NCI-H748 (cell line): ENCODE data around the gene ACTL7A.
"Not testable (repeated sequence)": the region's sequence is repeated elsewhere in the genome, so short reads cannot be mapped to it uniquely, and the experiment has no call there.

Experiments used
- DNase-seq: peaks from one replicate; lab custom pipeline; 2025; ENCODE audit not compliant: unreplicated experiment; lab: John Stamatoyannopoulos, UW

The ACTL7A gene

GRCh38 chr9:108861997-108862396 lies at the start of gene ACTL7A:
Gene ACTL7A (plus strand): TSS chr9:108862266. CDS start chr9:108862323, 57 bp downstream.
- no peak for DNase-seq

DNA sequence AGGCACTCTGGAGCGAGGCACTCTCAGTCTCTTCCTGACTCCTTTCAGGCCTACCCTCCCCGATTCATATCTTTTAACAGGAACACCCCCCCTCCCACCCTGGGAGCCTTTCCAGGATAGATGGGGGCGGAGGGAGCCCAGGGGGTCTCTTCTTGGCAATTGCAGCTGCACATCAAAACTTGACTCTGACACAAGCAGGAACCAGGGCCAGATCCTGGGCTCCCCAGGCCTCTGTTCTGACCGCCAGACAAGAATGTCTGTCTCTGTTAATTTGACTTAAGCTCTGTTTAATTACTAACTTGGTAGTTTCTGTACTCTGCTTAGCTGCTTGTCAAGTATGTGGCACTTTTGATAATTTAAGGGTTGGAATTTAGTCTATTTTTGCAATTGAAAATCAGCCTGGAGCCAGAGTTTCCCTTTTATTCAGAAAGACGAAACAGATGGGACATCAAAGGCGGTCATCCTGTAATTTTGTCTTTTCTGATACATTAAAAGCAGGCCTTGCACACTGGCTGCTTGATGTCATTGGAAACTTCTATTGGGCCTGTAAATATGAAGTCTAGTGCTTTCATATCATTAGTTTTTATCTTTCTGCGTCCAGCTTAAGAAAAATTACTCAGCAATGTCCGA lies 49.6 kb upstream of the ACTL7A start:
- peak; percentile 84 for DNase-seq

DNA sequence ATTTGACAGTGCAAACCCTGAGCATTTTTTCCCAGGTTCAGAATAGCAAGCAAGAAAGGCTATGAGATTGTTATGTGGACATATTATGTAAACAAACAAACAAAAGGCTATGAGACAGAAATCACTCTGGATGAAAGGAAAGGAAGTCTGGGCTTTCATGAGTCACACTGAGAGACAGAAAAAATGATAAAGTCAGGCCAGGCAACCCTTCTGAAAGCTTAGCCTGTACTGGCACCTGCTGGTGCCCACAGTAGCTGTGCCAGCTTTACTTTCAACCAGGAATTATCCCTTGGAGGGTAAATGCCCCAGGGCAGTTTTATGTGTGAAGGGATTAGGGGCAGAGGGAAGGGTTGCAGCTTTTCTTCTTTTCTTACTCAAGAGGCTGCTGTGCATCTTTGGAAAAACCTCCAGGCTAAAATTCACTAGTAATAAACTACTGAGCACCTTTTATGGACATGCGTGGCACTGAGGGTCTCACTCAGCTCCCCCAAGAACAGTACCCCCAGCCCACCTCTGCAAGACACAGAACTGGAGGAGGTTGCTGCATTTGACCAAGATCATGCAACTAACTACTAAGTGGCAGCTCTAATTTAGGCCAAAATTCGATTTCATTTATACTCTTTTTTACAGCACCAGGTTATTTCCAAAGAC lies 48.0 kb upstream of the ACTL7A start:
- DNase-seq: peak; percentile 68

GRCh38 chr9:108815156-108815555 lies 46.9 kb upstream of the ACTL7A start:
- DNase-seq: no peak

DNA sequence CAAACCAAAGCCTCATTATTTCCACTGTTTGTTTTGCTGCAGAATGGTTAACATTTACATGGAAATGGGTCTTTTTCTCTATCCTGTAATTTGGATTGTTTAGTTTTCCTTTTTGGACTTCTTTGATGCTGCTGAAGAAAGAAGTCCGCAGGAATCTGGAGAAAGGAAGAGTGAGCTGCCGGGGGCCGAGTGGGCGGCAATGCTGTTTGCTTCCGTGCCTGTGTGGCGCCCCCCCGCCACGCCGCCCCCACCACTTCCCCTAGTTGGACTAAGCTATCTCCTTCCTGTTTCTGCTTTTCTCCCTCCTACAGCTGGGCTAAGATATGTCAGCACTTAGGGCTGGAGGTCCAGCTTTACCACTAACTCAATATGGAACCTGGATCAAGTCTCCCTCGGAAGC lies 46.0 kb upstream of the ACTL7A start:
- no peak for DNase-seq

GRCh38 chr9:108823829-108824228 lies 38.2 kb upstream of the ACTL7A start:
- no peak for DNase-seq

DNA sequence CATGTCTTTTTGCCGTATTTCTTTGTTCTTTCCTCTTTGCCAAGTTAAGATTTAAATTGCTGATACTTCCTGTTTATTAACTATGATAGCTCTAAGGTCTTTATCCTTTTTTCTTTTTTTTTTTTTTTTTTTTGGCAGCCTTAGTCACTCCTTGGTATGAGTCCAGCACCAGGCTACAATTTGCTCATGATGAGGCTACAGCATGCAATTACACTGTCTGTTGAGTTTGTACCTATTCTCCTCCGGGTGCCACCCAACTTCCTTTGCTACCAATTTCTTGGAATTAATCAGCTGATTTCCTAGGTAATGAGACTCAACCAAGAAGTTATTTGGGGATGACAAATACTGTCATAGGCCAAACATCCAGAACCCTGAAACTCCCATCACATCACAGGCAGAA lies 31.8 kb upstream of the ACTL7A start:
- no peak for DNase-seq

- DNase-seq: no peak
Measured at GRCh38 chr9:108831496-108832178, 30.4 kb upstream of the ACTL7A start.

- no peak for DNase-seq
Measured at GRCh38 chr9:108832179-108832500, 29.9 kb upstream of the ACTL7A start.

GRCh38 chr9:108834959-108835665 lies 27.0 kb upstream of the ACTL7A start:
- DNase-seq: no peak

DNA sequence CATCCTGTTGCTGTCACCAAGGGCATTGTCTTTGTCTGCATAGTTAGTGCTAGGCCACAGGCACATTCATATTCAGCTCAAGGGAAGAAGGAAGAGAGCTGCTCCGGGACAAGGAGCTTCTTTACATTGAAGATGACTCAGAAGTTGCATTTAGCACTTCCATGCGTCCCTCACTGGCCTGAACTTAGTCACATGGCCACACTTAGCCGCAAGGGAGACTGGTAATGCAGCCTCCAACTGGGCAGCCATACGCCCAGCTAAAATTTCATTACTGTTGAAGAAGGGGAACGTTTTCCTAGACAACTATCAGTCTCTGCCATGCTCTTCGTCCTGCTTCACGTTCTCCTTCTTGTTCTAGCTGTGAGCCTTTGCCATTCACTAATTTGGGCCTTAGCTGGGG lies 26.2 kb upstream of the ACTL7A start:
- no peak for DNase-seq

GRCh38 chr9:108836319-108836718 lies 25.7 kb upstream of the ACTL7A start:
- no peak for DNase-seq

- DNase-seq: no peak
Measured at GRCh38 chr9:108836781-108837180, 25.3 kb upstream of the ACTL7A start.

GRCh38 chr9:108837530-108837929 lies 24.5 kb upstream of the ACTL7A start:
- DNase-seq: no peak

- DNase-seq: no peak
Measured at GRCh38 chr9:108838017-108838416, 24.0 kb upstream of the ACTL7A start.

DNA sequence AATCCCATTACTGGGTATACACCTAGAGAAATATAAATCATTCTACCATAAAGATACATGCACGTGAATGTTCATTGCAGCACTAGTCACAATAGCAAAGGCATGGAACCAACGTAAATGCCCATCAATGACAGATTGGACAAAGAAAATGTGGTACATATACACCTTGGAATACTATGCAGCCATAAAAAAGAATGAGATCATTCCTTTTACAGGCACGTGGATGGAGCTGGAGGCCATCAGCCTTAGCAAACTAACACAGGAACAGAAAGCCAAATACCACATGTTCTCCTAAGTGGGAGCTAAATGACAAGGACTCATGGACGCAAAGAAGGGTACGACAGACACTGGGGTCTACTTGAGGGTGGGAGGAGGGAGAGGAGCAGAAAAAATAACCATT lies 22.5 kb upstream of the ACTL7A start:
- not testable (repeated sequence) for DNase-seq

GRCh38 chr9:108842610-108843295 lies 19.3 kb upstream of the ACTL7A start:
- DNase-seq: no peak

GRCh38 chr9:108844391-108844790 lies 17.7 kb upstream of the ACTL7A start:
- DNase-seq: peak; percentile 83

- peak; percentile 98 for DNase-seq
Measured at GRCh38 chr9:108844856-108845255, 17.2 kb upstream of the ACTL7A start.

GRCh38 chr9:108845507-108845906 lies 16.6 kb upstream of the ACTL7A start:
- DNase-seq: peak; percentile 59

DNA sequence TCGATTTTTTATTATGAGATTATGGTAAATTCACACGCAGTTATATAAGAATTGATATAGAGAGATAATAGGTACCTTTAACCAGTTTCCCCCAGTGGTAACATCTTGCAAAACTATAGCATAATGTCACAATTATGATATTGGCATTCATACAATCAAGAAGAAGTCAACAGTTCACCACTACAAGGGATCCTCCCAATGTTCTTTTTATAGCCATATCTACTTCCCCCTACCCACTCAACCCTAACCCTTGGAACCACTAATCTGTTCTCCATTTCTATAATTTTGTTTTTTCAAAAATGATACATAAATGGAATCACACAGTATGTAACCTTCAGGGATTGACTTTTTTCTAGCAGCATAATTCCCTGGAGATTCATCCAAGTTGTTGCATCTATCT lies 16.1 kb upstream of the ACTL7A start:
- DNase-seq: no peak
